ENCODE measurements around the gene RAB18. TPM values are rescaled to one million over a fixed set of nuclear protein-coding genes. Genes with fewer than 3 reads are reported as not detected.

RAB18 gene
- total RNA-seq, 1 experiment from 2014 or later = 89.4 TPM

GRCh38 chr10:27454837-27455236 lies 49.3 kb upstream of the RAB18 start:
- H2BK120ac ChIP-seq (ENCODE audit: low read depth, low read length, poor library complexity, severe bottlenecking) = no peak overlapping the region
- no peak for DNase-seq
- no peaks in the 10 kb centered on the region for H3K27me3 ChIP-seq (ENCODE audit: insufficient read depth, low read length)
- Mint-ChIP-seq H3K9me3 (no peaks in the 10 kb centered on the region), H3K27me3 (ENCODE audit: low read depth) (no peaks in the 10 kb centered on the region), H3K36me3 (ENCODE audit: insufficient read depth in 1 of 3, low read depth in 3 of 3) (no peaks in the 10 kb centered on the region), H3K27ac (no peak overlapping the region), H3K4me3 (no peak overlapping the region), H3K4me1 (no peaks in the 10 kb centered on the region)
- H3K4me1 ChIP-seq (ENCODE audit: insufficient read depth, low read length) = no peaks in the 10 kb centered on the region
- no peak overlapping the region for H4K91ac ChIP-seq (ENCODE audit: insufficient read length, low read depth, low read length)
- H4K5ac ChIP-seq (ENCODE audit: insufficient read length, low read depth, low read length) = no peak overlapping the region
- H3K9me3 ChIP-seq (ENCODE audit: control insufficient read depth, low read depth, low read length) = no peaks in the 10 kb centered on the region
- no peaks in the 10 kb centered on the region for H3K79me1 ChIP-seq (ENCODE audit: insufficient read depth, low read depth, low read length, poor library complexity, severe bottlenecking)
- no peak overlapping the region for H3K18ac ChIP-seq (ENCODE audit: insufficient read length, low read depth, low read length)
- no peaks in the 10 kb centered on the region for H3K79me2 ChIP-seq (ENCODE audit: insufficient read depth, low read length)
- TF ChIP-seq, protein P1, sequence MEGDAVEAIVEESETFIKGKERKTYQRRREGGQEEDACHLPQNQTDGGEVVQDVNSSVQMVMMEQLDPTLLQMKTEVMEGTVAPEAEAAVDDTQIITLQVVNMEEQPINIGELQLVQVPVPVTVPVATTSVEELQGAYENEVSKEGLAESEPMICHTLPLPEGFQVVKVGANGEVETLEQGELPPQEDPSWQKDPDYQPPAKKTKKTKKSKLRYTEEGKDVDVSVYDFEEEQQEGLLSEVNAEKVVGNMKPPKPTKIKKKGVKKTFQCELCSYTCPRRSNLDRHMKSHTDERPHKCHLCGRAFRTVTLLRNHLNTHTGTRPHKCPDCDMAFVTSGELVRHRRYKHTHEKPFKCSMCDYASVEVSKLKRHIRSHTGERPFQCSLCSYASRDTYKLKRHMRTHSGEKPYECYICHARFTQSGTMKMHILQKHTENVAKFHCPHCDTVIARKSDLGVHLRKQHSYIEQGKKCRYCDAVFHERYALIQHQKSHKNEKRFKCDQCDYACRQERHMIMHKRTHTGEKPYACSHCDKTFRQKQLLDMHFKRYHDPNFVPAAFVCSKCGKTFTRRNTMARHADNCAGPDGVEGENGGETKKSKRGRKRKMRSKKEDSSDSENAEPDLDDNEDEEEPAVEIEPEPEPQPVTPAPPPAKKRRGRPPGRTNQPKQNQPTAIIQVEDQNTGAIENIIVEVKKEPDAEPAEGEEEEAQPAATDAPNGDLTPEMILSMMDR (conservative IDR thresholded peaks at IDR 0.05) = no peak
- no peak overlapping the region for H3K4ac ChIP-seq (ENCODE audit: low read depth, low read length)
- H2BK15ac ChIP-seq (ENCODE audit: low read depth, low read length) = no peak overlapping the region
- no peak overlapping the region for H3K9ac ChIP-seq (ENCODE audit: extremely low read depth, insufficient read length, low read length)
- H4K20me1 ChIP-seq (ENCODE audit: control insufficient read depth, insufficient read depth, insufficient read length) = no peaks in the 10 kb centered on the region
- no peak overlapping the region for H3K56ac ChIP-seq (ENCODE audit: insufficient read length, low read depth, low read length)
- H2BK12ac ChIP-seq (ENCODE audit: insufficient read length, low read depth, low read length) = no peak overlapping the region
- no peak overlapping the region for H3K4me2 ChIP-seq (ENCODE audit: insufficient read depth, insufficient read length, low read length)
- H3K27ac ChIP-seq (ENCODE audit: insufficient read length, low read depth, low read length) = no peak overlapping the region
- H2BK5ac ChIP-seq (ENCODE audit: insufficient read length, low read length) = no peak overlapping the region
- H3T11ph ChIP-seq (ENCODE audit: low read length) = no peak overlapping the region
- H2AK5ac ChIP-seq (ENCODE audit: insufficient read length, low read length) = no peak overlapping the region
- H3K14ac ChIP-seq (ENCODE audit: insufficient read depth, low read length) = no peak overlapping the region
- H4K8ac ChIP-seq (replicated peaks; ENCODE audit: insufficient read length, low read depth, low read length) = no peak overlapping the region
- no peak overlapping the region for H2AFZ ChIP-seq (ENCODE audit: low read length)
- no peaks in the 10 kb centered on the region for H3K23me2 ChIP-seq (ENCODE audit: insufficient read length, low read depth, low read length, poor library complexity, severe bottlenecking)
- H3K23ac ChIP-seq (ENCODE audit: insufficient read length, low read depth, low read length) = no peak overlapping the region
- no peak overlapping the region for H2BK20ac ChIP-seq (ENCODE audit: low read depth, low read length, poor library complexity, severe bottlenecking)
- no CpG with 5 or more reads among the region's 3 CpGs for WGBS (ENCODE audit: extremely low coverage, insufficient read length, low lambda C conversion rate)
